Left lung (tissue), 10 donors: Measurements from ENCODE around the gene SRGAP2B. TPM values are rescaled to one million over a fixed set of nuclear protein-coding genes. Genes with fewer than 3 reads are reported as not detected.
"Not testable (repeated sequence)": the region's sequence is repeated elsewhere in the genome, so short reads cannot be mapped to it uniquely, and the experiment has no call there.

Experiments
- ATAC-seq: fragments of 200-7000 bp; cut with Tn5 transposase; one replicate; pipeline ENCODE4 v1.9.1; 2020; ENCODE audit warnings: moderate library complexity
- DNase-seq, 4 donors: peaks; one replicate each; pipeline ENCODE4 v3.0.0-alpha.2; 2013 to 2020
- H3K27ac ChIP-seq, 2 donors: fragments of 200-600 bp; sonication (generic) in 1 of 2; one replicate each; pipeline versions ENCODE4 v1.5.0 to v1.8.0; 2020 to 2021
- H3K27me3 ChIP-seq, 2 donors: fragments of 200-600 bp; sonication (generic) in 1 of 2; one replicate each; pipeline versions ENCODE4 v1.5.0 to v1.8.0; 2020 to 2021
- H3K36me3 ChIP-seq, 2 donors: fragments of 200-600 bp; sonication (generic) in 1 of 2; one replicate each; pipeline versions ENCODE4 v1.5.0 to v1.8.0; 2020 to 2021
- H3K4me1 ChIP-seq, 2 donors: fragments of 200-600 bp; one replicate each; pipeline ENCODE4 v1.8.0; 2021
- H3K4me3 ChIP-seq, 2 donors: fragments of 200-600 bp; sonication (generic) in 1 of 2; one replicate each; pipeline versions ENCODE4 v1.5.0 to v1.8.0; 2020 to 2021; ENCODE audit warnings: mild to moderate bottlenecking in 1 of 2
- H3K9me3 ChIP-seq, 2 donors: fragments of 200-600 bp; sonication (generic) in 1 of 2; one replicate each; pipeline versions ENCODE4 v1.5.0 to v1.8.0; 2020 to 2021
- intact Hi-C, 2 donors: fragments of 100-400 bp; cut with DNase I; formaldehyde crosslinking; loops; one replicate each; pipeline versions ENCODE4 v1.11.2 to v1.14.2; 2022
- polyA plus RNA-seq, 6 donors: library from polyadenylated mRNA; unstranded; fragments of 120-200 nt; gene quantifications; one replicate each; pipeline ENCODE4 v1.2.1, GENCODE V29; 2013; ENCODE audit not compliant: insufficient read length in 6 of 6
- total RNA-seq, 2 donors: library from RNA; stranded (reverse); fragmentation: NEBNext Ultra II Directional; extraction: Animal tissue kit (Norgen Biotek cat#: 25700); gene quantifications; one replicate each; pipeline ENCODE4 v1.2.1, GENCODE V29; 2021
- donor health status: DM: no; HTN: yes; CAD: no.
- donor health status: DM: no; HTN: no; CAD: no.

SRGAP2B gene
- total and polyA plus RNA-seq, 8 donors: 20.1 to 40.1 (median 30.8) TPM

DNA sequence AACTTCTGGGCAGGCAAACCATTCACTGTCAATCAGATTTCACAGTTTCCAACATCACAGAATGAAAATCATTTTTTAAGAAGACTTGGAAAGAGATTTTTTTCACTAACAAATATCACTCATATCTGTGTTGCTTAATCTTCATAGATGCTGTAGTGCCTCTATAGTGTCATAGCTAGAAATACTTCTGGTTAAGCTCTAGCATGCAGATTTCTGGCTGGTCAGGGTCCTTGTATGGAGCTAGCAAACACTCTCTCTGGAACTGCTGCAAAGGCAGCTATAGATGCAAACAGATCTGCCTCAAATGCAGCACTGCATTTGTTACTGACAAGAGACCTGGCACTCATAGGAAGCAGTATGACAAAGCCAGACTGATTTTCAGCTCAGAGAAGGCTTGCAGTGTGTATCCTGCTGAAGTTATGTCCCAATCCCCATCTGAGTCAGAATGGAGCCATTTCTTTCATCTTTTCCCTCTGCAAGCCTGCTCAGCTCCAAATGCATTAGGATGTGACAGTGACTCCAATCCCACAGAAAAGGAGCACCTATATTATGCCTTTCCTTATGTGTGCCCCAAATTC, 99.2 kb downstream of the SRGAP2B start:
- peak; percentile 43 for ATAC-seq
- H3K9me3 ChIP-seq, H3K4me3 ChIP-seq, H3K27me3 ChIP-seq, H3K4me1 ChIP-seq, H3K36me3 ChIP-seq, DNase-seq, intact Hi-C loops, H3K27ac ChIP-seq: not testable (repeated sequence)

DNA sequence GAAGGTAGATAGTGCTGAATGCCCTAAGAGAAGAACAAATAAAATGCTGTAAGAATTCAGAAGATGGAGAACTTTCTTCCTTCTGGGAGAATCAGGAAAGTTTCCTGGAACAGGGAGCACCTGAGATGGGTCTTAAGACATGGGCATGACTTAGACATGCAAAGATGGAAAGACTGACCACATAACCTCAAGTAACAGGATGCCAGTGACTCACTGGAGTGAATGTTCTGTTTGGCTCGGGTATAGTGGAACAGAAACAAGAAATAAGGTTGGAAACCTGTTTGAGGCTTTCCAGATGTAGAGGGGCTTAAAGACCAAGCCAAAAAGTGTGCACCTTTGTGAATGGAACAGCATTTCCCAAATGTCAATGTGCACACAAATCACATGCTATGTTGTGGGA, 102.2 kb downstream of the SRGAP2B start:
- H3K4me3 ChIP-seq, DNase-seq, ATAC-seq, H3K4me1 ChIP-seq, intact Hi-C loops, H3K27me3 ChIP-seq, H3K27ac ChIP-seq, H3K9me3 ChIP-seq, H3K36me3 ChIP-seq: not testable (repeated sequence)

DNA sequence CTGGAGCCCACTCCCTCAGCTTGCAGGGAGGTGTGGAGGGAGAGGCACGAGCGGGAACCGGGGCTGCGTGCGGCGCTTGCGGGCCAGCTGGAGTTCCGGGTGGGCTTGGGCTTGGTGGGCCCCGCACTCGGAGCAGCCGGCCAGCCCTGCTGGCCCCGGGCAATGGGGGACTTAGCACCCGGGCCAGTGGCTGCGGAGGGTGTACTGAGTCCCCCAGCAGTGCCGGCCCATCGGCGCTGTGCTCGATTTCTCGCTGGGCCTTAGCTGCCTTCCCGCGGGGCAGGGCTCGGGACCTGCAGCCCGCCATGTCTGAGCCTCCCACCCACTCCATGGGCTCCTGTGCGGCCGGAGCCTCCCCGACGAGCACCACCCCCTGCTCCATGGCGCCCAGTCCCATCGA, 104.5 kb downstream of the SRGAP2B start:
- intact Hi-C loops, H3K4me1 ChIP-seq, ATAC-seq: not testable (repeated sequence)

DNA sequence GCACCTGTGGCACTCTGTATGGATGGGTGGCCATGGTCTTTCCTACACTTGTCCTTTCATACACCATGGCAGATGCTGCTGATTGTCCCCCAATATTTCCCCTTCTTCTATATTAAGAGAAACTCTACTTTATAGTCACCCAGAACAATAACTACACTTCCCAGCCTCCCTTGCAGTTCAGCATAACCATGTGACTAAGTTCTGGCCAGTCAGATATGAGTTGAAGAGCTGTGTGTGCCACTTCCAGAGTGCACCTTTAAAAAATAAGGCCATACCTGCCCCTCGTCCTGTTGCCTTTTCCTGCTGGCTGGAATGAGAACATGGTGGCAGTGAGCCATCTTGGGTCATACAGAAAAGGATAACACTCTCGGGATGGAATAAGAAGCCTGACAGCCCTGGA, 108.0 kb downstream of the SRGAP2B start:
- intact Hi-C loops, H3K27me3 ChIP-seq, ATAC-seq, H3K4me1 ChIP-seq, H3K27ac ChIP-seq, H3K4me3 ChIP-seq, H3K9me3 ChIP-seq, H3K36me3 ChIP-seq, DNase-seq: not testable (repeated sequence)

More for the DNA sequence above, 104.5 kb downstream of the SRGAP2B start:
- DNase-seq: peak in 1 of 4 donors; percentile 57
- H3K9me3 ChIP-seq, H3K27me3 ChIP-seq, H3K36me3 ChIP-seq, H3K4me3 ChIP-seq, H3K27ac ChIP-seq: not testable (repeated sequence)

DNA sequence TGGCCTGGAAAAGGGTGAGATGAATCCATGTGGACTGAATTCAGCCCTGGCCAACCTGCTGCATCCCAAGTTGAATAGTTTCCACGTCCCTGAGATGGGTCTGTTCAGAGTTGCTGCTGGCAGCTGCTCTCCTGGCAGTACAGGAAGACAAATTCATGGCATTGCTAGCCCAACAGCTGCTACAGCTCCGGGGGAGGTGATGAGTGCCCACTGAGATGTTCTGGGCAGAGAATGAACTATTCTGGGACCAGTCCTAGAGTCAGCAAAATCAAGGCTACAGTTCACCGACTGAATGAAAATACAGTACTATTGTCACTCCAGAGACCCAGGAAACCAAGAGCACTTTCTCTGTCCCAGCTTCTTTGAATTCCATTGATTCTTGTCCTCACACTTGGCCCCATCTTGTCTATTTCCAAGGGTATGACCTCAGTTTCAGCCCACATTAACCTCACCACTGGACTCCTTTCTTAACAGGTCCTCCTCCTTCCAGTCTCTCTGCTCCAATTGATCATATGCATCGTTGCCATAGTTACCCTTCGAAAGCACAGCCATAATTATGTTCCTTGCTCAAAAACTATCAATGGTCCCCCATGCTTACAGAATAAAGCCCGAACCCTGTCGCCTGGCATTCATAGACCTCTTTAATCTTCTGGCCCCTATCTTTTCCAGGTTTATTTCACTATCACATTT, 108.8 kb downstream of the SRGAP2B start:
- intact Hi-C loops, ATAC-seq, DNase-seq: not testable (repeated sequence)

DNA sequence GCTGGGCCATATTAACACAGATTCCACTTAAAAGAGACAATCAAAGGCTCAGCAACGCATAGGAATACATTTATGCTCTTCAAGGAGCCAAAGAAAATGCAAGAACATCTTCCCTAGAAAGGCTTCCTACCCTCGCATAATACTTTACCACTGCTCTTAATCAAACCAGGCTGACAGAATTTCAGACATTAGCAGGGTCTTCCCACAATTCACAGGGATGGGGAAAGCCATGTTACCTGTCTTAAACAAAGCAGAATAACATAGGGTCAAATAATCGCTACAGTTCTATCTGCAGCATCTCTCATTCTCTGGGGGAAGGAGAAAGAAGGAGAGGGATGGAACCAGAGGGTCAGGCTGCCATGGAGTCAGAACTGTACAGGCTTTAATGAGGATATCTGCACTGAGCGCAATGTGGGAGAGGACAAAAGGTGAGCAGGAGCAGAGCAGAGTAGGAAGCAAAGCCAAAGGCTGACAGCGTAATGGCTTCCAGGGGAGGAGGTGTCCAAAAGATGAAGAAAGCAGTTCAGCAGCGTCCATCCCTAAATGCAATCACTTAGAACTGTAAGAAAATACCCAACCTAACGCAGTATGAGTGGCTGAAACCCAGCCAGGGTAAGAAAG, 109.5 kb downstream of the SRGAP2B start:
- H3K36me3 ChIP-seq, H3K4me1 ChIP-seq, H3K27ac ChIP-seq, ATAC-seq, H3K4me3 ChIP-seq, H3K9me3 ChIP-seq, intact Hi-C loops, DNase-seq, H3K27me3 ChIP-seq: not testable (repeated sequence)

More for the DNA sequence above, 108.8 kb downstream of the SRGAP2B start:
- not testable (repeated sequence) for H3K27ac ChIP-seq, H3K36me3 ChIP-seq, H3K9me3 ChIP-seq, H3K4me1 ChIP-seq, H3K4me3 ChIP-seq, H3K27me3 ChIP-seq

DNA sequence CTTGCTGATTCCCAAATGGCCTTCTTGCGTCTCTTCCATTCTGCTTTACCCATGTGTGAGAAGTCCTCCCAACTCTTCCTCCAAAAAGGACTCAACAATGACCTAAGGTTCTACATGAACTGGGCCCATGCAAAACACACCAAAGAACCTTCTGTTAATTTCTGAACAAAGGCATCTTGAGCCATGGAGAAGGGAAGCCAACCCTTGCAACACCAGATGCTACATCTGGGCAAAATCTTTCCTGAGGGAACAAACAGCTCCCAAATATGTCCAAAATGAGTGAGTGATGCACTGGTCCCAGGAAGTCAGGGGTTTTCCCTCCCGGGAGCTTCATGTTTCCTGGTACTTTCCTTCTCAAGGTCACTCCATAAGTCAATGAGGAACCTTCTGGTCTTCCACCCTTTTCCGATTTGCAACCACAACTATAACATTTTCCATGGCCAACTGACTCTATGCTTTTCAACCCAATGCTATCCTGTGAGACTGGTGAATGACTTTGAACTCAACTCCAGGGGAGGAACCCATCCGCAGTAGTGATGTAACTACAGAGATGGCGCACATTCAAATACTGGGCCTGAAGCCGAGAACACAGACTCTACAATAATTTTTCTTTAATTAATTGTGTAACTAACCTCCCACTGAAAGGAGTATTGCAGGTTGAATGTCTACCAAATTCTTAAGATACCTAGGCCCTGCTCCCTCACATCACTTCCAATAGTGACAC, 112.2 kb downstream of the SRGAP2B start:
- H3K36me3 ChIP-seq, ATAC-seq, H3K27me3 ChIP-seq, H3K4me1 ChIP-seq, DNase-seq, intact Hi-C loops, H3K4me3 ChIP-seq, H3K27ac ChIP-seq, H3K9me3 ChIP-seq: not testable (repeated sequence)

DNA sequence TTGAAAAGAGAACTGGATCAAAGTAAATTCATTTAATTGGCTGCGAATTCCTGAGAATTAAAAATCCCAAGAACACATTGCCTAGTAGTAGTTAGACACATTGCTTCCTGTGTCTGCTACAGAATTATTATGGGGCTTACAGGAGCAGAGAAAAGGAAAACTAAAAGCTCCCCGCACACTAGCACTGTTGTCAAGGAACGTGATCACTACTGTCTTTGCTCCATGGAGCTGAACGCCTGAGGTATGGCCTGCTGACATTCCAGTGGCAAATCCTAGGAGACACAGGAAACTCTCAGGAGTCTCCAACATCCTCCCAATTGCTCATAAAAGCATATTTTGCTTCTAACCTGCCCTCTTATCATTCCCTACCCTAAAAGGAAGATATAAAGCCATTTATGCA, 114.0 kb downstream of the SRGAP2B start:
- H3K36me3 ChIP-seq, DNase-seq, H3K9me3 ChIP-seq, H3K27ac ChIP-seq, ATAC-seq, H3K27me3 ChIP-seq, H3K4me3 ChIP-seq, H3K4me1 ChIP-seq, intact Hi-C loops: not testable (repeated sequence)

DNA sequence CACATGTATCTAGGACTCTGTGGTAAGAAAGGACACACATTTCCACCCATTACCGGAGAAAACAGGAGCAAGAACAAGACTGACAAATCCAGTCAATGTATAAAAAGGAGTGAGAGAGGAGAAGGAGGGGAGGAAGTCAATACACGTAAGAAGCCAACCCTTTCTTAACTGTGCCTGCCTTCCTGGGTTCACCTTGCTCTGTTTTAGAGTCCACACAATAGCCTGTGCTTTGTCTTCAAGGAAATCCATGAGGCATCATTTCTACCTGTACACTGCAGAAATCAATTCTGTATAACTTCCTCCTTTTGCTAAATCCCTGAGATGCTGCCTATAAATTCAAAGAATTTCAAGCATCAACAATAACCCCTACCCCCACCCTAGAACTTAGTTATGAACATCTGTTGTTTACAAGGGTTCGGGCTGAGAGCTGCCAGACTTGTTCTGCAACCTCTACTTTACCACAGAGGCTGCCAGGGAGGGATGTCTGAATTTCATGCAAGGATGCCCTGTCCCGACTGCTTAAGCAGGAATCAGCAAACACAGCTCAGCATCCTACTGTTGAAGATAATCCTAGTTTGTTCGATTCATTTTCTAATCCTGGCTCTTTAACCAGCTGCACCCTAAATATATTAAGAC, 115.0 kb downstream of the SRGAP2B start:
- peak; percentile 90 for ATAC-seq

DNA sequence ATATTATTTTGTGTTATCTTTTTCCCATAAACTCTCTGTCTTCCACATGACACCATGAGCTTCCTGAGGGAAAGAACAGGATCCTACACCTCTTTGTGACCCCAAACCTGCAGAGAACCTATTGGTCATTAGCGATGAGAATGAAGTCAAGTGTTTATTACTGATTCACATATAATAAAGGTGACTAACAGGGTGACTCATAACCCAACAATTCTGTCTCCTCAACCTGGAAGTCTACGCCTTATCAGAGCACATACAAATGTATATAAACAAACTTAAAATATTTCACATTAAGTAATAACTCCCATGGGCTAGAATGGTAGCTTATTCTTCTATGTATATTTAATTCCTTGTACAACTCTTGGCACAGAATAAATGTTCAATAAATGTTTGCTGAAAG, 117.3 kb downstream of the SRGAP2B start:
- intact Hi-C loops, H3K9me3 ChIP-seq, H3K27me3 ChIP-seq, H3K36me3 ChIP-seq, H3K27ac ChIP-seq, DNase-seq, H3K4me1 ChIP-seq, H3K4me3 ChIP-seq: not testable (repeated sequence)
- ATAC-seq: peak; percentile 60

More for the DNA sequence above, 115.0 kb downstream of the SRGAP2B start:
- H3K9me3 ChIP-seq, H3K27ac ChIP-seq, H3K36me3 ChIP-seq, H3K4me1 ChIP-seq, intact Hi-C loops, H3K4me3 ChIP-seq, H3K27me3 ChIP-seq, DNase-seq: not testable (repeated sequence)

DNA sequence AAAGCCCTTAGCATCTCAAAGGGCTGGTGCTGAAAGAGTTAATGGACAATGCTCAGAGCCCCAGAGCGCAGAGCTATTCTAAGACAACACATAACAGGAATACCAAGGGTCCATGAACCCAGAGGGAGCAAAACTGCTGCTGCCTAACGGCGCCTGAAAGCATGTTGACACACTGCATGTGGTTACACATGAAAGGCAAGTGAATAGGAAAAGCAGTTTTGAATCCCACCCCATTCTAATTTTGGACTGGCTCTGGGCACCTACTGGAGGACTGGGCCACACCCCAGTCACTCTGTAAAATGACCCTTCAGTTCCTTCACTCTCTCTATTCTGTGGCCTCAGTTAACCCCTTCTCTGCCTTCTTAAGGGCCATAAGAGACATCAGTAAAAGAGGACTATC, 123.2 kb downstream of the SRGAP2B start:
- DNase-seq, H3K27ac ChIP-seq, H3K36me3 ChIP-seq, H3K4me1 ChIP-seq, intact Hi-C loops, H3K9me3 ChIP-seq, H3K27me3 ChIP-seq, H3K4me3 ChIP-seq: not testable (repeated sequence)
- peak; percentile 55 for ATAC-seq

DNA sequence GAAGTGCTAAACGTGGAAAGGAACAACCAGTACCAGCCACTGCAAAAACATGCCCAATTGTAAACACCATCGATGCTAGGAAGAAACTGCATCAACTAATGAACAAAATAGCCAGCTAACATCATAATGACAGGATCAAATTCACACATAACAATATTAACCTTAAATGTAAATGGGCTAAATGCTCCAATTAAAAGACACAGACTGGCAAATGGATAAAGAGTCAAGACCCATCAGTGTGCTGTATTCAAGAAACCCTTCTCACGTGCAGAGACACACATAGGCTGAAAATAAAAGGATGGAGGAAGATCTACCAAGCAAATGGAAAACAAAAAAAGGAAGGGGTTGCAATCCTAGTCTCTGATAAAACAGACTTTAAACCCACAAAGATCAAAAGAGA, 128.6 kb downstream of the SRGAP2B start:
- H3K36me3 ChIP-seq, H3K4me3 ChIP-seq, H3K27ac ChIP-seq, ATAC-seq, H3K27me3 ChIP-seq, H3K9me3 ChIP-seq, DNase-seq, H3K4me1 ChIP-seq, intact Hi-C loops: not testable (repeated sequence)

DNA sequence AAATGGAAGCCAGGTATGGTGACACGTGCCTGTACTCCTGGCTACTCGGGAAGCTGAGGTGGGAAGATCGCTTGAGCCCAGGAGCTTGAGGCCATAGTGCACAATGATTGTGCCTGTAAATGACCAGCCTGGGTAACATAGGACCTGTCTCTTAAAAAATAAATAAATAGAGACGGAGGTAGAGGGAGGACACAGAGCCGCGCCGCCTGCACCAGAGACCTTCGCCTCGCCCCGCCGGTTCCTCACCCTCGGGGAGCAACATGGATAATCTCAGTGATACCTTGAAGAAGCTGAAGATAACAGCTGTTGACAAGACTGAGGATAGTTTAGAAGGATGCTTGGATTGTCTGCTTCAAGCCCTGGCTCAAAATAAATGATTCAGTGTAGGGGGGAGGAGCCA, 130.4 kb downstream of the SRGAP2B start:
- DNase-seq: peak in 1 of 4 donors; percentile 34
- H3K27me3 ChIP-seq, intact Hi-C loops, H3K9me3 ChIP-seq, H3K36me3 ChIP-seq, H3K4me3 ChIP-seq, ATAC-seq, H3K27ac ChIP-seq, H3K4me1 ChIP-seq: not testable (repeated sequence)
